NCI-H1092 (cell line): ENCODE results near the gene PTPN6.
"Not testable (repeated sequence)": the region's sequence is repeated elsewhere in the genome, so short reads cannot be mapped to it uniquely, and the experiment has no call there.

Experiments
- DNase-seq: peaks from one replicate; lab custom pipeline; 2025; lab: John Stamatoyannopoulos, UW

Gene PTPN6

GRCh38 chr12:6950811-6951540 is at the start of gene PTPN6:
Gene PTPN6, plus strand, starts transcription at chr12:6951356. Its CDS starts 157 bp downstream, at chr12:6951513.
- no peak for DNase-seq

DNA sequence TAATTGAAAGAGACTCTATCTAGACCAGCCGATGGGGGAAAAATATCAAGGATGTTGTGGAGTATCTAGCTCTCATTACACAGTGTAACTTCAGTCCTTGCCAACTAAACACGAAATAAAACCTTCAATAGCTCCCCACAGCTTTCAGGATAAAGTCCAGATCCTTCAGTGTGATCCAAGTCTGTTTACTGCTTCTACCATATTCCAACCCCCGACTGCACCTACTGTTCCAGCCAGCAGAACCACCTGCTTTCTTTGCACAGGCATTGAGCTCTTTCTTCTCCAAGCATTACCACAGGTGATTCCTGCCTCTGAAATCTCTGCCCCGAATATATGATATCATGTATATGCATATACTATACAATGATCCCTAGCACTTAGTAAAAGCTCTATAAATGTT is 48.7 kb upstream of the PTPN6 start:
- no peak for DNase-seq

DNA sequence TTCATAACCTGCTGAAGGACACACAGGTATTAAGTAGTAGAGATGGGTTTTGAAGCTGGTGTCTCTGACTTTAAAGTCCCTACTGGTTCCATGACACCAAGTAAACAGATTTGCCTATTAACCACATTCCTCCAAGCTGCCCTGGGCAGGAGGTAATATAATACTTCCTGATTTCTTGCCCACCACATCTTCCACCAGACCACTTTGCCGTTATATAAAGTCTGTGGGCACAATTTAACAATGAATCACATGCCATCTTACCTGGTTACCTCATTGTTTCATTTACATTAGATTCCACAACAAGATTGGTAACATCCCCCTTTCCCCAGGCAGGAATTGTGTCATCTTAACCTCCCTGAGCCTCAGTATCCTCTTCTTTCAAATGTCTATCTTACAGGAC is 47.4 kb upstream of the PTPN6 start:
- DNase-seq: no peak

GRCh38 chr12:6904280-6905276 is 46.6 kb upstream of the PTPN6 start, which contains the start of gene LRRC23:
Gene LRRC23, plus strand, starts transcription at chr12:6904822. Its CDS starts 812 bp downstream, at chr12:6905634.
- DNase-seq: peak; percentile 96

- DNase-seq: no peak
These were observed 45.6 kb upstream of the PTPN6 start for GRCh38 chr12:6905414-6906040.

DNA sequence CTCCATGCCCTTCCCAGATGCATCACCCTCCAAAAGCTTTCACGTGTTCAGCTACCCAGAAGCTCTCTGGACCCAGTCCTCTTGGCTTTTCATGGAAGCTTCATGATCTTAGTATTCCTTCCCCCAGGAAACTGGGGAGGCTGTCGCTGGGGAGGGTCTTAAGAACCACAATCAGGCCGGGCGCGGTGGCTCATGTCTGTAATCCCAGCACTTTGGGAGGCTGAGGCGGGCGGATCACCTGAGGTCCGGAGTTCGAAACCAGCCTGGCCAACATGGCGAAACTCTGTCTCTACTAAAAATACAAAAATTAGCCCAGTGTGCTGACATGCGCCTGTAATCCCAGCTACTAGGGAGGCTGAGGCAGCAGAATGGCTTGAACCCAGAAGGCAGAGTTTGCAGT is 43.0 kb upstream of the PTPN6 start:
- not testable (repeated sequence) for DNase-seq

DNA sequence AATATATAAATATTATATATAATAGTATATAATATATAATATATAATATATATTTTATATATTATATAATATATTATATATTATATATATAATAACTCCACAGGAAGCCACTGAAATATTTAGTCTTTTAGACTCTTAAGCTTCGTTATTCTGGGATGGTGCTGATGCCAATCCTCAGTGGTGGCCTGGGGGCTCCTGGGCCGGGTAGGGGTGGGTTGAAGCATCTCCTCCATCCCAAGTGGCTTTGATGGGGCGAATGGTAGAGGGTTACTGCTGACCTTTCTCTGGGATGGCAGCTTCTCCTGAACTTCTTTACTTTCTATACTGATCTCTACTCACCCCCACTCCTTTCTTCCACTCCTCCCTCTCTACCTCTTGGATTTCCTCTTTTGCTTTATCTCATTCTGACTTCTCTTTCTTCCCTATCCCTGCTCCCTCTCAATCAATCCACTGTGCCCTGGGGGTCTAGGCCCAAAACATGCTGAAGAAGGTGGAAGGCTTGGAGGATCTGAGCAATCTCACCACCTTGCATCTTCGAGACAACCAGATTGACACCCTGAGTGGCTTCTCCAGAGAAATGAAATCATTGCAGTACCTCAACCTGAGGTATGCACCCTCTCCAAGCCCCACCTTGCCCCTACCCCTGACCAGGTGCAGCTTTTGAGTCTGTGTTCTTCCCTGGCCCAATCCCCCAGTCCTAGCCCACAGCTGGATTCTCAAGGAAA is 41.6 kb upstream of the PTPN6 start:
- no peak for DNase-seq

DNA sequence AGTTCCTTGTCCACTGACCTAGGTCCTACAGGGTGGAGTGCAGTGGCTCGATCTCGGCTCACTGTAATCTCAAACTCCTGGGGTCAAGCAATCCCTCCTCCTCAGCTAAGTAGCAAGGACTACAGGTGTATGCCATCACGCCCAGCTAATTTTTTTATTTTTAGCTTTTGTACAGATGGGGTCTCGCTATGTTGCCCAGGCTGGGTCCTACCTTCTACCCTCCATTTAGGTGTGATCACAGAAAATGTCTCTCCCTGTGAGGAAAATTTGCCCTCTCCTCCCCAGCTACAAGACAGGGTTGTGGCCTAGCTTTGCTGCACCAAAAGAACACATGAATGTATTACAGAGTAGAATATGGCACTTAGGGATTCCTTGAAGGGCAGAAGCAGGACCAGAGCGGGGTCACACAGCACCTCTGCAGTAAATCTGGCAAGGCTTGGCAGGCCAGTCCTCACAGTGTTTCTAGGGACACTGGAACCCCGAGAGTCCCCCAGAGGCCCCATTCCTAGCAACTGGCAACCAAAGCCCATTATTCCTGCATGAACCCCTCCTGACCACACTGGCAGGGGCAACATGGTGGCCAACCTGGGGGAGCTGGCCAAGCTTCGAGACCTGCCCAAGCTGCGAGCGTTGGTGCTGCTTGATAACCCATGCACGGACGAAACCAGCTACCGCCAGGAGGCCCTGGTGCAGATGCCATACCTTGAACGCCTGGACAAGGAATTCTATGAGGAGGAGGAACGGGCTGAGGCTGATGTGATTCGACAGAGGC is 38.8 kb upstream of the PTPN6 start:
- no peak for DNase-seq

DNA sequence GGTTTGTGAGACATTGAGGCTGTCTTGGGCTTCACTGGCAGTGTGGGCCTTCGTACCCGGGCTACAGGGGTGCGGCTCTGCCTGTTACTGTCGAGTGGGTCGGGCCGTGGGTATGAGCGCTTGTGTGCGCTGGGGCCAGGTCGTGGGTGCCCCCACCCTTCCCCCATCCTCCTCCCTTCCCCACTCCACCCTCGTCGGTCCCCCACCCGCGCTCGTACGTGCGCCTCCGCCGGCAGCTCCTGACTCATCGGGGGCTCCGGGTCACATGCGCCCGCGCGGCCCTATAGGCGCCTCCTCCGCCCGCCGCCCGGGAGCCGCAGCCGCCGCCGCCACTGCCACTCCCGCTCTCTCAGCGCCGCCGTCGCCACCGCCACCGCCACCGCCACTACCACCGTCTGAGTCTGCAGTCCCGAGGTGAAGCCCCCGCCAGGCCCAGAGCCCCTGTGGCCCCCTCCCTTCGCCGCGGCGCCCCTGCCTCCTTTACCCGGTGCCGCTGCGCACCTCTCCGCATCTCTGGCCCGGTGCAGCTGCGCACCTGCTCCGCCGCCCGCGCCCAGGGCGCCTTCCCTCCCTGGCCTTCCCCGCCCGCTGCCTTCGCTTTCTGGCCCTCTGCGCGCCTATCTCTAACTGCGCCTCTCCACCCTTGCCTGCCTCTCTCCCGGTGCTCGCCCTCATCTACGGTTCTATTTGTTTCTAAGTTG is 36.8 kb upstream of the PTPN6 start, which contains the start of gene ENO2:
Gene ENO2 (plus strand): TSS at position 335 of the 701 bp plus-strand sequence. CDS start 1,253 bp downstream, outside the sequence.
- peak; percentile 47 for DNase-seq

DNA sequence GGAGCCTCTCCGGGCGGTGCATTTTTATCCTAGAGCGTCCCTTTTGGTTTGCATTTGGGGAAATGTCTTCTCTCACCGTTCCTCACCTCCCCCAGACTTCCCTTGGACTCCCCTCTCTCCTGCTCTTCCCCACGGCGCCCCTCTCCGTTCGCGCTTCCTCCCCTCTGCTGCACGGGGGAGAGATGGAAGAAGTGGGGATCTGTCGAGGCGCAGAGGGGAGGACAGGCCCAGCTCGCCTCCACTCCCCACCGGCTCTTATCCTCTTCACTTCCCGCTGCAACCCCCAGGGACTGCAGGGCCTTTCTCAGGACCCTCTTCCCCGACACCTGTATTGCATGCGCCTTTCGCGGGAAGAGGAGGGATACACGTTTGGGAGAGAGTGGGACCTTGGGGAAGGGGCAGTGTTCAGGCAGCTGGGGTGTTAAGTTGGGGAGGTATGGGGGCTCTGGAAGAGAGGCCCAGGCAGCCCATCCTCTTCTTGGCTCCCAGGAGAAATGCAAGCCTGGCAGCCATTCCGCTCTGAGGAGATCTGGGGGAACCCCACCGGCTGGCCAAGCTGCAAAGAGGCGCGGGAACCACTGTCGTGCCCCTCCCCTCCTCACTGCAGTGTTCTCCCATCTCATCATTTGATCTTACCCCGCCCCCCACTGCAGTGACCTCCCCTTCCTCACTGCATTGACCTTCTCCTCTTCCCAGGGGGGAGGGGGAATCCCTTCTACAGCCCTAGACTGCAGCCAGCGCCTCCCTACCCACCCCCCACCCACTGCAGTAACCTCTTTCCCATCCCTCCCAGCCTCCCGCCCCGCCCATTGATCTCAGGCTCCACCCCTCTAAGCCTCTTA is 36.0 kb upstream of the PTPN6 start:
- DNase-seq: no peak

GRCh38 chr12:6915789-6916285 is 35.3 kb upstream of the PTPN6 start:
- no peak for DNase-seq

- no peak for DNase-seq
These were observed 34.5 kb upstream of the PTPN6 start for GRCh38 chr12:6916426-6917200.

GRCh38 chr12:6917491-6918231 is 33.5 kb upstream of the PTPN6 start:
- no peak for DNase-seq

DNA sequence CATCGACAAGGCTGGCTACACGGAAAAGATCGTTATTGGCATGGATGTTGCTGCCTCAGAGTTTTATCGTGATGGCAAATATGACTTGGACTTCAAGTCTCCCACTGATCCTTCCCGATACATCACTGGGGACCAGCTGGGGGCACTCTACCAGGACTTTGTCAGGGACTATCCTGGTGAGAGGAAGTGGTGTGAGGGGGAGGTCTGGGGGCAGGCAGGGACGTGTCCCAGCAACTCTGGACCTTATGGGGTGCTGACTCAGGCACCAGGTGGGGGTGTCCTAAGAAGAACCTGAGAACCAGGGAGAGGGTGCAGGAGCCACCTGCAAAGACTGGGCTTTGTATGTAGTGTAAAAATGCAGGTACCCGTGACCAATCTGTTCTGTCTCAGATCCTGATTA is 31.6 kb upstream of the PTPN6 start:
- DNase-seq: no peak

DNA sequence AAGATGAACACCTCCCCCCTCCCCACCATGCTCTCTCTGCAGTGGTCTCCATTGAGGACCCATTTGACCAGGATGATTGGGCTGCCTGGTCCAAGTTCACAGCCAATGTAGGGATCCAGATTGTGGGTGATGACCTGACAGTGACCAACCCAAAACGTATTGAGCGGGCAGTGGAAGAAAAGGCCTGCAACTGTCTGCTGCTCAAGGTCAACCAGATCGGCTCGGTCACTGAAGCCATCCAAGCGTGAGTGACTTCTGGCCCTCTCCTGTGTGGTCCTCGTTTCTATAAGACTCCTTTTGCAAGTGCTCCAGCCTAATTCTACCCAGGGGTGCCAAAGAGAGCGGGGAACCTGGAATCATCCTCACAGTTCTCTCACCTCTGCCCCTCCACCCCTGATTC is 29.6 kb upstream of the PTPN6 start:
- no peak for DNase-seq

DNA sequence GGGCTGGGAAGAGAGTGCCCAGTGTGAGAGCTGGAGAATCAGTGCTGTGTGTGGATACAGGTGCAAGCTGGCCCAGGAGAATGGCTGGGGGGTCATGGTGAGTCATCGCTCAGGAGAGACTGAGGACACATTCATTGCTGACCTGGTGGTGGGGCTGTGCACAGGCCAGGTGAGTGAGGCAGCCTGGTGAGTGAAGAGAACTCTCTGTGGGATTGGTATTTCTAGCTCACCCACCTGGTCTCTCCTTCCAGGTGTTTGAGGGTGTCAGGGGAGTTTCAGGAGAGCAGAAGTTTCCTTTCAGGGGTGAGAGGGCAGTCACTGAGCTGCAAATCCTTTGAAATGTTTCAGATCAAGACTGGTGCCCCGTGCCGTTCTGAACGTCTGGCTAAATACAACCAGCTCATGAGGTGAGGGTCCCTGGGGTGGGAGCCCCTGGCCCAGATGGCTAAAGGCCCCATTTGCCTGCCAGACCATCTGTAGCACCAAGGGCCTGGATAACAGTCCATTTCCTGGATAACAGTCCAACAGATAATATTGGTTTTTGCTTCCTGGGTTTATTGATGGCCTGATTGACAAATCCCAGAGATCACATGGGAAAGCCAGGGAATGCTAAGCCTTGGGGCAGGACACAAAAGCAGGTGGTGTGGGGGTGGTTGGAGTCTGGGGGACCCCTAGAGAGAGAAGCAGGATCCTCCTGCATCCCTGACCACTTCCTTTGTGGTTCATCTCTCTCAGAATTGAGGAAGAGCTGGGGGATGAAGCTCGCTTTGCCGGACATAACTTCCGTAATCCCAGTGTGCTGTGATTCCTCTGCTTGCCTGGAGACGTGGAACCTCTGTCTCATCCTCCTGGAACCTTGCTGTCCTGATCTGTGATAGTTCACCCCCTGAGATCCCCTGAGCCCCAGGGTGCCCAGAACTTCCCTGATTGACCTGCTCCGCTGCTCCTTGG is 28.9 kb upstream of the PTPN6 start:
- DNase-seq: no peak
